SH-SY5Y (cell line): Measurements from ENCODE around the gene NT5C2.

Experiments
- GATA2 ChIP-seq: IDR thresholded peaks from 2 replicates; pipeline ENCODE4 v1.6.1; 2011; ENCODE audit warnings: mild to moderate bottlenecking, low read depth, low read length
- GATA3 ChIP-seq: IDR thresholded peaks from 2 replicates; pipeline ENCODE4 v1.6.1; 2011; ENCODE audit warnings: low read depth, mild to moderate bottlenecking, low read length, moderate library complexity

GRCh38 chr10:103047381-103047780 is 145.7 kb downstream of the NT5C2 start:
- TF ChIP-seq GATA2: no peak
- no peak for TF ChIP-seq GATA3
